Aorta (tissue), 5 donors: Measurements from ENCODE around the gene SMIM38. TPM values are rescaled to one million over a fixed set of nuclear protein-coding genes. Genes with fewer than 3 reads are reported as not detected.
A peak's percentile ranks its signal among the peaks of the same experiment; 100 is the strongest.

Experiments
- ATAC-seq: fragments of 200-7000 bp; cut with Tn5 transposase; one replicate; pipeline ENCODE4 v1.9.1; 2022; ENCODE audit warnings: moderate library complexity; ENCODE audit not compliant: low FRiP score
- DNase-seq, 2 donors: peaks; one replicate each; pipeline ENCODE4 v3.0.0-alpha.2; 2020
- H3K27ac ChIP-seq, 2 donors: one replicate each; pipeline ENCODE4 v1.5.1; 2013; ENCODE audit warnings: low read length in 2 of 2, mild to moderate bottlenecking in 2 of 2, moderate library complexity in 2 of 2, control low read depth in 1 of 2, inconsistent platforms in 1 of 2, low read depth in 1 of 2
- H3K27me3 ChIP-seq, 2 donors: one replicate each; pipeline ENCODE4 v1.6.1; 2013; ENCODE audit warnings: control low read depth in 1 of 2, low read length in 1 of 2, mild to moderate bottlenecking in 1 of 2, moderate library complexity in 1 of 2; ENCODE audit not compliant: insufficient read depth in 2 of 2, control insufficient read depth in 1 of 2
- H3K36me3 ChIP-seq, 2 donors: one replicate each; pipeline ENCODE4 v1.6.1; 2013; ENCODE audit warnings: control low read depth in 1 of 2, low read length in 1 of 2, mild to moderate bottlenecking in 1 of 2; ENCODE audit not compliant: insufficient read depth in 2 of 2, control insufficient read depth in 1 of 2
- H3K4me1 ChIP-seq, 2 donors: one replicate each; pipeline ENCODE4 v1.6.1; 2013; ENCODE audit warnings: low read length in 2 of 2, control low read depth in 1 of 2, mild to moderate bottlenecking in 1 of 2, moderate library complexity in 1 of 2; ENCODE audit not compliant: insufficient read depth in 2 of 2, control insufficient read depth in 1 of 2
- H3K4me3 ChIP-seq, 2 donors: one replicate each; pipeline ENCODE4 v1.5.1; 2013; ENCODE audit warnings: low read length in 2 of 2, control low read depth in 1 of 2, mild to moderate bottlenecking in 1 of 2
- H3K9me3 ChIP-seq: one replicate; pipeline ENCODE4 v1.6.1; 2013; ENCODE audit warnings: mild to moderate bottlenecking, low read length; ENCODE audit not compliant: control insufficient read depth
- WGBS, 2 donors: extraction: QIAGEN DNeasy Blood & Tissue Kit; methylation state at CpG; one replicate each; pipeline ENCODE4 v1.1.7; 2013; 5-methylcytosine and 5-hydroxymethylcytosine counted together
- intact Hi-C, 2 donors: fragments of 100-400 bp; cut with DNase I; formaldehyde crosslinking; loops; one replicate each; pipeline versions ENCODE4 v1.14.2 to v1.15.0; 2022
- polyA plus RNA-seq, 2 donors: library from polyadenylated mRNA; stranded (reverse); fragments of 200-250 nt; gene quantifications; one replicate each; pipeline ENCODE4 v1.2.3, GENCODE V29; 2013
- total RNA-seq, 2 donors: library from RNA; stranded (reverse); fragmentation: NEBNext Ultra II Directional; extraction: Animal tissue kit (Norgen Biotek cat#: 25700); gene quantifications; one replicate each; pipeline ENCODE4 v1.2.1, GENCODE V29; 2021
- donor health status: healthy with polysubstance abuse.
- donor health status: Bipolar disorder and iron deficiency.
- donor health status: DM: no; HTN: no; CAD: no.
- donor health status: DM: no; HTN: no; CAD: no.
- donor health status: DM: yes; HTN: yes; CAD: no.

SMIM38 gene
- total and polyA plus RNA-seq, 4 donors = 0.56 to 2.8 (median 1.6) TPM; not detected in 1

GRCh38 chr11:69164824-69165223 is 9.1 kb downstream of the SMIM38 start:
- intact Hi-C loops = no loop called here
- H3K27ac ChIP-seq = no peak overlapping the region
- no peaks in the 10 kb centered on the region for H3K27me3 ChIP-seq

GRCh38 chr11:69165775-69166174 is 10.0 kb downstream of the SMIM38 start:
- no peaks in the 10 kb centered on the region for H3K27me3 ChIP-seq
- no peak for DNase-seq
- no peak overlapping the region for H3K27ac ChIP-seq
- no peaks in the 10 kb centered on the region for H3K9me3 ChIP-seq
- no peak overlapping the region for H3K4me3 ChIP-seq
- WGBS, 2 donors = 91 to 94% methylated on average over 2 of the region's 2 CpGs
- intact Hi-C loops = no loop called here
- no peaks in the 10 kb centered on the region for H3K4me1 ChIP-seq
- no peak for ATAC-seq
- no peaks in the 10 kb centered on the region for H3K36me3 ChIP-seq

More at GRCh38 chr11:69164824-69165223, 9.1 kb downstream of the SMIM38 start:
- H3K9me3 ChIP-seq = no peaks in the 10 kb centered on the region
- 85 to 92% methylated on average over 10 of the region's 10 CpGs for WGBS, 2 donors
- ATAC-seq (no peak), DNase-seq (no peak)
- no peaks in the 10 kb centered on the region for H3K36me3 ChIP-seq
- no peaks in the 10 kb centered on the region for H3K4me1 ChIP-seq
- H3K4me3 ChIP-seq = no peak overlapping the region

- DNase-seq = peak; percentile 66 to 86
- peak; percentile 80 for ATAC-seq
- Histone ChIP-seq H3K4me3 (no peak overlapping the region), H3K27me3 (no peaks in the 10 kb centered on the region), H3K27ac (no peak overlapping the region), H3K36me3 (no peaks in the 10 kb centered on the region), H3K9me3 (no peaks in the 10 kb centered on the region), H3K4me1 (no peaks in the 10 kb centered on the region)
- intact Hi-C loops = no loop called here
- 35 to 40% methylated on average over 21 of the region's 21 CpGs for WGBS, 2 donors
Observed at GRCh38 chr11:69166218-69167115, 10.7 kb downstream of the SMIM38 start.

GRCh38 chr11:69167130-69167915 is 11.6 kb downstream of the SMIM38 start:
- intact Hi-C loops = no loop called here
- 92% methylated on average over 10 of the region's 10 CpGs for WGBS, 2 donors
- H3K27ac ChIP-seq = no peak overlapping the region
- H3K36me3 ChIP-seq = no peaks in the 10 kb centered on the region
- no peaks in the 10 kb centered on the region for H3K9me3 ChIP-seq
- ATAC-seq (peak; percentile 10), DNase-seq (peak in 1 of 2 donors; percentile 17)
- no peak overlapping the region for H3K4me3 ChIP-seq
- H3K27me3 ChIP-seq = no peaks in the 10 kb centered on the region
- H3K4me1 ChIP-seq = no peaks in the 10 kb centered on the region

GRCh38 chr11:69167916-69168691 is 12.4 kb downstream of the SMIM38 start:
- Histone ChIP-seq H3K4me3 (no peak overlapping the region), H3K27ac (no peak overlapping the region), H3K36me3 (no peaks in the 10 kb centered on the region), H3K4me1 (no peaks in the 10 kb centered on the region), H3K27me3 (no peaks in the 10 kb centered on the region), H3K9me3 (no peaks in the 10 kb centered on the region)
- intact Hi-C loops = no loop called here
- 83 to 84% methylated on average over 9 of the region's 9 CpGs for WGBS, 2 donors
- DNase-seq = peak in 1 of 2 donors; percentile 12
- ATAC-seq = no peak

GRCh38 chr11:69169479-69169878 is 13.7 kb downstream of the SMIM38 start:
- H3K27ac ChIP-seq = no peak overlapping the region
- H3K4me3 ChIP-seq = no peak overlapping the region
- H3K4me1 ChIP-seq = no peaks in the 10 kb centered on the region
- 98% methylated on average over 3 of the region's 3 CpGs for WGBS, 2 donors
- H3K9me3 ChIP-seq = no peaks in the 10 kb centered on the region
- DNase-seq = peak in 1 of 2 donors; percentile 2
- no peaks in the 10 kb centered on the region for H3K36me3 ChIP-seq
- no peak for ATAC-seq
- intact Hi-C loops = no loop called here
- no peaks in the 10 kb centered on the region for H3K27me3 ChIP-seq

- H3K27ac ChIP-seq = no peak overlapping the region
- intact Hi-C loops = no loop called here
- H3K4me3 ChIP-seq = no peak overlapping the region
- DNase-seq (peak in 1 of 2 donors; percentile 28), ATAC-seq (no peak)
- H3K36me3 ChIP-seq = no peaks in the 10 kb centered on the region
- H3K9me3 ChIP-seq = peaks cover 2% of the 10 kb centered on the region
- H3K4me1 ChIP-seq = no peaks in the 10 kb centered on the region
- WGBS, 2 donors = 74 to 78% methylated on average over 6 of the region's 6 CpGs
- no peaks in the 10 kb centered on the region for H3K27me3 ChIP-seq
Observed at GRCh38 chr11:69170704-69171103, 15.0 kb downstream of the SMIM38 start.

GRCh38 chr11:69171476-69172240 is 15.9 kb downstream of the SMIM38 start:
- H3K4me3 ChIP-seq = no peak overlapping the region
- 91% methylated on average over 6 of the region's 6 CpGs for WGBS, 2 donors

More at GRCh38 chr11:69171476-69172240, 15.9 kb downstream of the SMIM38 start:
- no peaks in the 10 kb centered on the region for H3K4me1 ChIP-seq
- peaks cover 2% of the 10 kb centered on the region for H3K9me3 ChIP-seq
- peak in 1 of 2 donors; percentile 2 for DNase-seq
- intact Hi-C loops = no loop called here
- H3K27me3 ChIP-seq = no peaks in the 10 kb centered on the region
- no peak for ATAC-seq
- no peaks in the 10 kb centered on the region for H3K36me3 ChIP-seq
- H3K27ac ChIP-seq = no peak overlapping the region
